GM12878 (cell line): Measurements from ENCODE around the gene VPS39. TPM values are rescaled to one million over a fixed set of nuclear protein-coding genes. Genes with fewer than 3 reads are reported as not detected.

Experiments used
- ATAC-seq: fragments of 200-7000 bp; cut with Tn5 transposase; 3 replicates; pipeline ENCODE4 v1.9.1; 2020; ENCODE audit warnings: mild to moderate bottlenecking, moderate library complexity
- BruUV-seq: library from RNA; stranded (reverse); fragments of 400-500 nt; replicated peaks from 2 replicates; lab custom pipeline; 2021; lab: Mats Ljungman, UMichigan
- CTCF ChIA-PET: fragments of 300-600 bp; sonication (Branson Sonifier 250); formaldehyde crosslinking; extraction: SDS; loops from one replicate; lab custom pipeline; 2021; ENCODE audit warnings: inconsistent platforms; lab: Yijun Ruan, JAX
- POLR2A ChIA-PET: fragments of 350-600 bp; formaldehyde crosslinking; extraction: SDS; loops from one replicate; lab custom pipeline; 2021; ENCODE audit warnings: inconsistent platforms; lab: Charles Lee
- RAD21 ChIA-PET: fragments of 300-600 bp; sonication (Branson Sonifier 250); formaldehyde crosslinking; loops from one replicate; lab custom pipeline; 2023; ENCODE audit warnings: antibody characterized with exemption; ENCODE audit not compliant: unreplicated experiment; lab: Charles Lee
- SMC1A ChIA-PET: fragments of 300-600 bp; sonication (Branson Sonifier 250); formaldehyde crosslinking; loops from one replicate; lab custom pipeline; 2023; ENCODE audit not compliant: unreplicated experiment, uncharacterized antibody; lab: Charles Lee
- DNase-seq: peaks from one replicate; pipeline ENCODE4 v3.0.0-alpha.2; 2011; ENCODE audit warnings: low read depth, low spot score
- FAIRE-seq: peaks from 3 replicates; lab custom pipeline; 2011; peaks lifted over from hg19 to GRCh38; lab: Jason Lieb, UNC
- H2AFZ ChIP-seq: 2 replicates; pipeline ENCODE4 v1.6.0; 2011; ENCODE audit warnings: low read depth, low read length, control low read depth; ENCODE audit not compliant: control insufficient read depth
- H3K27ac ChIP-seq: 2 replicates; pipeline ENCODE4 v1.5.1; 2011; ENCODE audit warnings: control low read depth; ENCODE audit not compliant: control insufficient read depth, insufficient read depth
- H3K27me3 ChIP-seq, 2 experiments: replicated peaks in 1 of 2; 2 replicates each; pipeline versions ENCODE4 v1.6.0 to v1.6.1; 2011; ENCODE audit warnings: low read length in 1 of 2; ENCODE audit not compliant: control insufficient read depth in 2 of 2, insufficient read depth in 2 of 2
- H3K36me3 ChIP-seq, 2 experiments: 2 replicates each; pipeline ENCODE4 v1.5.1; 2011; ENCODE audit warnings: low read length in 1 of 2; ENCODE audit not compliant: control insufficient read depth in 2 of 2, insufficient read depth in 2 of 2
- H3K4me1 ChIP-seq: 2 replicates; pipeline ENCODE4 v1.6.1; 2011; ENCODE audit warnings: mild to moderate bottlenecking, low read length, moderate library complexity, mixed read lengths; ENCODE audit not compliant: control insufficient read depth, insufficient read depth
- H3K4me2 ChIP-seq: 2 replicates; pipeline ENCODE4 v1.6.0; 2011; ENCODE audit warnings: control low read depth; ENCODE audit not compliant: control insufficient read depth, insufficient read depth
- H3K4me3 ChIP-seq: fragments of 200-600 bp; sonication (generic); 2 replicates; pipeline ENCODE4 v1.5.1; 2016
- H3K79me2 ChIP-seq: 2 replicates; pipeline ENCODE4 v1.6.0; 2011; ENCODE audit warnings: low read length; ENCODE audit not compliant: control insufficient read depth, insufficient read depth
- H3K9ac ChIP-seq: 2 replicates; pipeline ENCODE4 v1.8.0; 2011; ENCODE audit warnings: low read length, control low read depth, mixed read lengths; ENCODE audit not compliant: control insufficient read depth, insufficient read depth
- H3K9me3 ChIP-seq: replicated peaks from 3 replicates; pipeline ENCODE4 v1.5.1; 2011; ENCODE audit warnings: mild to moderate bottlenecking, low read length; ENCODE audit not compliant: control insufficient read depth, insufficient read depth
- H4K20me1 ChIP-seq: 2 replicates; pipeline ENCODE4 v1.6.0; 2011; ENCODE audit not compliant: control insufficient read depth, insufficient read depth
- BCL11A ChIP-seq: IDR thresholded peaks from 2 replicates; pipeline ENCODE4 v1.6.1; 2011; ENCODE audit warnings: low read depth, low read length
- BCL3 ChIP-seq: IDR thresholded peaks from 2 replicates; pipeline ENCODE4 v1.6.1; 2011; ENCODE audit warnings: borderline replicate concordance, low read depth, mild to moderate bottlenecking, moderate library complexity, low read length; ENCODE audit not compliant: insufficient read depth, poor library complexity, severe bottlenecking
- CHD4 ChIP-seq: fragments of 200-600 bp; sonication (generic); IDR thresholded peaks from 2 replicates; pipeline ENCODE4 v1.6.1; 2016; ENCODE audit warnings: mild to moderate bottlenecking
- ELK1 ChIP-seq: IDR thresholded peaks from 2 replicates; pipeline ENCODE4 v1.6.1; 2012; ENCODE audit warnings: low read depth, low read length, improper control_type of control experiment
- FOXK2 ChIP-seq: fragments of 450-650 bp; IDR thresholded peaks from 2 replicates; pipeline ENCODE4 v1.6.1; 2017; ENCODE audit warnings: mild to moderate bottlenecking, moderate library complexity
- HDAC2 ChIP-seq: fragments of 200-600 bp; sonication (generic); IDR thresholded peaks from 2 replicates; pipeline ENCODE4 v1.6.1; 2017
- NR2C1 ChIP-seq: fragments of 450-650 bp; IDR thresholded peaks from 2 replicates; pipeline ENCODE4 v1.6.1; 2017; ENCODE audit warnings: antibody characterized with exemption, mild to moderate bottlenecking, moderate library complexity
- PAX5 ChIP-seq: IDR thresholded peaks from 2 replicates; pipeline ENCODE4 v1.6.1; 2011; ENCODE audit warnings: low read depth, low read length, borderline replicate concordance
- POLR2AphosphoS2 ChIP-seq: IDR thresholded peaks from 2 replicates; pipeline ENCODE4 v1.6.1; 2011; ENCODE audit warnings: low read depth, mild to moderate bottlenecking, low read length, improper control_type of control experiment, moderate library complexity
- RAD21 ChIP-seq: IDR thresholded peaks from 2 replicates; pipeline ENCODE4 v1.6.1; 2011; ENCODE audit warnings: mild to moderate bottlenecking, low read depth, low read length, moderate library complexity; ENCODE audit not compliant: insufficient read depth
- SMARCA5 ChIP-seq: fragments of 450-650 bp; IDR thresholded peaks from 2 replicates; pipeline ENCODE4 v1.6.1; 2017; ENCODE audit warnings: mild to moderate bottlenecking
- SRF ChIP-seq, 2 experiments: IDR thresholded peaks; 2 replicates each; pipeline ENCODE4 v1.6.1; 2011; ENCODE audit warnings: low read depth in 2 of 2, low read length in 2 of 2, mild to moderate bottlenecking in 1 of 2, moderate library complexity in 1 of 2
- WGBS: methylation state at CpG from one replicate; pipeline ENCODE4 v1.1.6; 2016; ENCODE audit warnings: low lambda C conversion rate; ENCODE audit not compliant: insufficient replicate concordance, insufficient coverage; ENCODE audit errors: missing lambda C conversion rate; 5-methylcytosine and 5-hydroxymethylcytosine counted together
- in situ Hi-C: fragments of 300-500 bp; cut with MboI; formaldehyde crosslinking; loops from 9 replicates; pipeline ENCODE4 v1.14.3; 2018; ENCODE audit warnings: mixed read lengths
- intact Hi-C: fragments of 100-400 bp; cut with micrococcal nuclease; formaldehyde crosslinking; loops from one replicate; pipeline ENCODE4 v1.14.2; 2022; ENCODE audit not compliant: unreplicated experiment
- polyA plus RNA-seq, 11 experiments: library from polyadenylated mRNA; depleted of rRNA in 4 of 11; unstranded in 6 of 11; stranded (reverse) in 5 of 11; fragments of >200 nt; fragmentation: Nextera tagmentation in 4 of 11; fragmentation: Illumina TruSeq in 1 of 11; extraction: Ambion mirVana in 4 of 11; extraction: Trizol in 1 of 11; gene quantifications; 1 replicate in 1 of 11; 2 replicates in 10 of 11; pipeline versions ENCODE4 v1.2.1 to v1.2.3, GENCODE V29; 2011 to 2016; ENCODE audit warnings: inconsistent platforms in 2 of 11, missing spikeins in 2 of 11, low read depth in 1 of 11
- total RNA-seq, 4 experiments: library from RNA; depleted of rRNA in 3 of 4; stranded (reverse); fragments of >200 nt in 3 of 4; fragmentation: Illumina TruSeq in 1 of 4; extraction: Trizol in 1 of 4; gene quantifications; 2 replicates each; pipeline versions ENCODE4 v1.2.1 to v1.2.3, GENCODE V29; 2013 to 2021

Gene VPS39
- total and polyA plus RNA-seq, 10 of the 15 experiments (the other 5 are each of a cell fraction or from before 2014, with no cell fraction given) = 4.9 to 50.0 (median 36.2) TPM

- TF ChIP-seq POLR2AphosphoS2 (no peak), SMARCA5 (no peak), ELK1 (no peak), NR2C1 (no peak), CHD4 (no peak), FOXK2 (no peak), RAD21 (no peak), PAX5 (no peak), HDAC2 (no peak), BCL11A (no peak)
These were observed 44.8 kb downstream of the VPS39 start (continued) for GRCh38 chr15:42163291-42163690.

DNA sequence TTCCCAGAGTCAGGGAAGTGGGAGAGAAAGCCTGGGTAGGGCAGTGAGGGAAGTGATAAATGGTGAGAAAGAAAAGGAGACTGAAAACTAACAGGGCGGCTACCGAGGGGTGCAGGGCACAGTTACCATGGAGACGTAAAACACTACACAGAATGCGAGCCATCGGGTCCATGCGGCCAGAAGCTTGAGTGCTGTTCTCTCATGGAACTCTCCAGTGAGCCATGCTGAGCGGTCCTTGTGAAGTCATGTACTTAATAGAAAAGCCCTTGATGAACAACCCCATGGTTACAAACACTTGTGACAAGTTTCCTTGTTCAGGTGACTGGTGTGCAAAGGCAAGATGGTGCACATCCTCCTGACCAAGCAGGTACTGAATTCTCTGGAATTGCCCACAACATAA, 48.0 kb downstream of the VPS39 start:
- H3K4me2 ChIP-seq = no peak overlapping the region
- intact Hi-C loops (no loop called here), in situ Hi-C loops (no loop called here)
- no peak for ATAC-seq
- H4K20me1 ChIP-seq = no peaks in the 10 kb centered on the region
- no peak overlapping the region for H3K4me3 ChIP-seq
- ChIA-PET RAD21 (no interaction called here), SMC1A (interaction anchor here (1.2 kb wide), 2 partner anchors 21 to 23 kb away, joined by 3 read pairs; no protein-coding TSS in a partner anchor), CTCF (no interaction called here), POLR2A (no interaction called here)
- TSS peak; percentile 25 for BruUV-seq
- H3K4me1 ChIP-seq = no peaks in the 10 kb centered on the region
- peaks cover 16 to 29% of the 10 kb centered on the region in 2 experiments; a peak in 3 of 4 replicates for H3K36me3 ChIP-seq
- no peak overlapping the region for H3K9ac ChIP-seq
- no peak for FAIRE-seq
- H3K9me3 ChIP-seq = no peaks in the 10 kb centered on the region
- TF ChIP-seq SRF (IDR thresholded peaks at IDR 0.05; ENCODE audit: low read depth in 2 of 2, low read length in 2 of 2) (no peak), BCL3 (peak; percentile 54)
- no peak overlapping the region for H3K27ac ChIP-seq
- no peaks in the 10 kb centered on the region for H3K27me3 ChIP-seq
- H2AFZ ChIP-seq = no peak overlapping the region
- H3K79me2 ChIP-seq = no peaks in the 10 kb centered on the region
- DNase-seq = no peak
- whole genome bisulfite sequencing = 97% methylated on average over 7 of the region's 7 CpGs
